Tibial nerve (tissue), 4 donors: Measurements from ENCODE around the gene CRYGA. TPM values are rescaled to one million over a fixed set of nuclear protein-coding genes. Genes with fewer than 3 reads are reported as not detected.

Experiments used
- DNase-seq, 2 donors: peaks; one replicate each; pipeline ENCODE4 v3.0.0-alpha.2; 2019; ENCODE audit warnings: low spot score in 2 of 2
- H3K27ac ChIP-seq, 4 donors: fragments of 200-600 bp; sonication (generic) in 3 of 4; one replicate each; pipeline ENCODE4 v1.5.1; 2017 to 2019; ENCODE audit warnings: mild to moderate bottlenecking in 1 of 4
- H3K27me3 ChIP-seq, 2 donors: fragments of 200-600 bp; sonication (generic) in 1 of 2; one replicate each; pipeline versions ENCODE4 v1.5.1 to v1.6.0; 2017 to 2019
- H3K36me3 ChIP-seq, 3 donors: fragments of 200-600 bp; sonication (generic); one replicate each; pipeline ENCODE4 v1.5.1; 2018 to 2019
- H3K4me1 ChIP-seq, 4 donors: fragments of 200-600 bp; sonication (generic) in 3 of 4; one replicate each; pipeline ENCODE4 v1.5.1; 2017 to 2019
- H3K4me3 ChIP-seq, 4 donors: fragments of 200-600 bp; sonication (generic) in 3 of 4; one replicate each; pipeline ENCODE4 v1.5.1; 2017 to 2019; ENCODE audit warnings: mild to moderate bottlenecking in 1 of 4, moderate library complexity in 1 of 4
- H3K9me3 ChIP-seq, 4 donors: fragments of 200-600 bp; sonication (generic) in 3 of 4; one replicate each; pipeline ENCODE4 v1.5.1; 2017 to 2019
- CTCF ChIP-seq, 5 experiments: fragments of 200-600 bp in 3 of 5; fragments of 450-650 bp in 2 of 5; sonication (generic) in 3 of 5; IDR thresholded peaks; one replicate each; pipeline ENCODE4 v1.5.1; 2016 to 2019; ENCODE audit warnings: antibody characterized with exemption in 5 of 5, mild to moderate bottlenecking in 3 of 5, moderate library complexity in 2 of 5
- EP300 ChIP-seq, 2 donors: sonication (generic); formaldehyde crosslinking; IDR thresholded peaks; one replicate each; pipeline ENCODE4 v1.6.1; 2017; ENCODE audit warnings: antibody characterized with exemption in 2 of 2, mild to moderate bottlenecking in 1 of 2
- POLR2A ChIP-seq, 2 donors: fragments of 450-650 bp; IDR thresholded peaks; one replicate each; pipeline ENCODE4 v1.6.1; 2017; ENCODE audit warnings: antibody characterized with exemption in 2 of 2, mild to moderate bottlenecking in 2 of 2, moderate library complexity in 2 of 2
- WGBS, 2 donors: methylation state at CpG; one replicate each; pipeline ENCODE4 v1.1.5; 2018; 5-methylcytosine and 5-hydroxymethylcytosine counted together
- total RNA-seq, 4 donors: library from RNA; depleted of rRNA; stranded (reverse); fragments of >200 nt; gene quantifications; one replicate each; pipeline ENCODE4 v1.1.0, GENCODE V29; 2016

Gene CRYGA
- total RNA-seq, 4 donors from 2014 or later = not detected

- Histone ChIP-seq H3K9me3 (no peaks in the 10 kb centered on the region), H3K36me3 (no peaks in the 10 kb centered on the region), H3K27ac (no peak overlapping the region), H3K27me3 (no peaks in the 10 kb centered on the region), H3K4me3 (no peak overlapping the region), H3K4me1 (peaks cover 0 to 13% (median 4%) of the 10 kb centered on the region in 4 donors)
- DNase-seq = no peak
- TF ChIP-seq EP300 (IDR thresholded peaks at IDR 0.05) (no peak), CTCF (IDR thresholded peaks at IDR 0.05) (no peak), POLR2A (IDR thresholded peaks at IDR 0.05) (no peak)
- WGBS, 2 donors = 60 to 65% methylated on average over 3 of the region's 3 CpGs
These were observed 19.4 kb upstream of the CRYGA start for GRCh38 chr2:208182835-208183234.

GRCh38 chr2:208179028-208179609 is 15.7 kb upstream of the CRYGA start:
- no peaks in the 10 kb centered on the region for H3K36me3 ChIP-seq
- H3K9me3 ChIP-seq = no peaks in the 10 kb centered on the region
- H3K4me3 ChIP-seq = no peak overlapping the region
- 63 to 64% methylated on average over 4 of the region's 4 CpGs for WGBS, 2 donors
- no peaks in the 10 kb centered on the region for H3K27me3 ChIP-seq
- DNase-seq = no peak
- H3K4me1 ChIP-seq = peaks cover 0 to 25% (median 7%) of the 10 kb centered on the region in 4 donors
- no peak overlapping the region for H3K27ac ChIP-seq
- TF ChIP-seq EP300 (IDR thresholded peaks at IDR 0.05) = no peak
- no peak for TF ChIP-seq CTCF (IDR thresholded peaks at IDR 0.05)
- no peak for TF ChIP-seq POLR2A (IDR thresholded peaks at IDR 0.05)

GRCh38 chr2:208175840-208176153 is 12.4 kb upstream of the CRYGA start:
- Histone ChIP-seq H3K9me3 (no peaks in the 10 kb centered on the region), H3K27me3 (no peaks in the 10 kb centered on the region), H3K36me3 (no peaks in the 10 kb centered on the region), H3K27ac (no peak overlapping the region), H3K4me1 (peaks cover 0 to 15% (median 2%) of the 10 kb centered on the region in 4 donors), H3K4me3 (no peak overlapping the region)
- TF ChIP-seq POLR2A (IDR thresholded peaks at IDR 0.05) = no peak
- TF ChIP-seq EP300 (IDR thresholded peaks at IDR 0.05) = no peak
- no peak for TF ChIP-seq CTCF (IDR thresholded peaks at IDR 0.05)
- DNase-seq = no peak
- WGBS, 2 donors = 49 to 51% methylated on average over 6 of the region's 6 CpGs

GRCh38 chr2:208175069-208175839 is 11.9 kb upstream of the CRYGA start:
- H3K27me3 ChIP-seq = no peaks in the 10 kb centered on the region
- no peak for TF ChIP-seq POLR2A (IDR thresholded peaks at IDR 0.05)
- peak; percentile 78 to 92 (median 83) for TF ChIP-seq CTCF (IDR thresholded peaks at IDR 0.05)
- peak; percentile 33 to 44 for TF ChIP-seq EP300 (IDR thresholded peaks at IDR 0.05)
- peak; percentile 71 to 86 for DNase-seq
- no peaks in the 10 kb centered on the region for H3K9me3 ChIP-seq
- no peak overlapping the region for H3K4me3 ChIP-seq
- peaks cover 0 to 15% (median 2%) of the 10 kb centered on the region in 4 donors for H3K4me1 ChIP-seq
- H3K36me3 ChIP-seq = no peaks in the 10 kb centered on the region
- H3K27ac ChIP-seq = no peak overlapping the region
- WGBS, 2 donors = 38 to 39% methylated on average over 21 of the region's 21 CpGs

- DNase-seq = no peak
- no peaks in the 10 kb centered on the region for H3K36me3 ChIP-seq
- 85 to 88% methylated on average over 9 of the region's 9 CpGs for WGBS, 2 donors
- H3K4me3 ChIP-seq = no peak overlapping the region
- no peak overlapping the region for H3K27ac ChIP-seq
- H3K4me1 ChIP-seq = peaks cover 0 to 15% (median 2%) of the 10 kb centered on the region in 4 donors
- H3K27me3 ChIP-seq = no peaks in the 10 kb centered on the region
- H3K9me3 ChIP-seq = no peaks in the 10 kb centered on the region
- TF ChIP-seq CTCF (IDR thresholded peaks at IDR 0.05) (no peak), EP300 (IDR thresholded peaks at IDR 0.05) (no peak), POLR2A (IDR thresholded peaks at IDR 0.05) (no peak)
These were observed 10.8 kb upstream of the CRYGA start for GRCh38 chr2:208174144-208174543.
